HepG2 (cell line): ENCODE results near the gene RERE.

ENCODE experiments used
- BATF2 ChIP-seq: sonication (generic); formaldehyde crosslinking; IDR thresholded peaks from 2 replicates; pipeline ENCODE4 v1.8.0; 2022; ENCODE audit warnings: mild to moderate bottlenecking, missing genetic modification reagents, moderate library complexity
- KLF9 ChIP-seq: IDR thresholded peaks from 2 replicates; pipeline ENCODE4 v1.6.1; 2016; ENCODE audit warnings: low read depth
- NFRKB ChIP-seq: fragments of 450-650 bp; IDR thresholded peaks from 2 replicates; pipeline ENCODE4 v1.6.1; 2017
- POLR2A ChIP-seq, 2 experiments: IDR thresholded peaks; 2 replicates each; pipeline ENCODE4 v1.6.1; 2011; ENCODE audit warnings: low read depth in 2 of 2, low read length in 2 of 2, mild to moderate bottlenecking in 1 of 2, moderate library complexity in 1 of 2; ENCODE audit not compliant: insufficient read depth in 1 of 2
- ZBTB33 ChIP-seq: sonication (generic); formaldehyde crosslinking; IDR thresholded peaks from 2 replicates; pipeline ENCODE4 v1.4.0; 2020; ENCODE audit warnings: missing genetic modification reagents

GRCh38 chr1:8496473-8496872 lies 321.0 kb downstream of the RERE start:
- TF ChIP-seq BATF2: no peak
- no peak for TF ChIP-seq POLR2A (IDR thresholded peaks at IDR 0.05; ENCODE audit: insufficient read depth in 1 of 2, low read depth in 2 of 2, low read length in 2 of 2)
- TF ChIP-seq ZBTB33 (CRISPR knock-in tag): no peak
- TF ChIP-seq KLF9 (CRISPR knock-in tag): no peak
- TF ChIP-seq NFRKB: no peak
